OCI-LY1 (cell line): ENCODE results near the gene PCLO.

ENCODE experiments used
- H2AFZ ChIP-seq: fragments of 200-600 bp; sonication (generic), shearing (Covaris generic); 2 replicates; pipeline ENCODE4 v1.6.0; 2014; ENCODE audit warnings: antibody characterized with exemption, mild to moderate bottlenecking, low read length
- H3F3A ChIP-seq: fragments of 200-600 bp; sonication (generic), shearing (Covaris generic); 2 replicates; pipeline ENCODE4 v1.6.0; 2014; ENCODE audit warnings: mild to moderate bottlenecking, antibody characterized with exemption, low read length, moderate library complexity; ENCODE audit not compliant: insufficient read depth
- H3K27ac ChIP-seq: fragments of 200-600 bp; sonication (generic); 2 replicates; pipeline ENCODE4 v1.5.1; 2014; ENCODE audit warnings: low read length, mixed run types, mild to moderate bottlenecking, low read depth; ENCODE audit not compliant: poor library complexity, severe bottlenecking
- H3K27me3 ChIP-seq: fragments of 200-600 bp; sonication (generic); 2 replicates; pipeline ENCODE4 v1.6.0; 2014; ENCODE audit warnings: antibody characterized with exemption, mild to moderate bottlenecking, low read length, moderate library complexity; ENCODE audit not compliant: insufficient read depth
- H3K36me3 ChIP-seq: fragments of 200-600 bp; sonication (generic); 2 replicates; pipeline ENCODE4 v1.6.1; 2014; ENCODE audit warnings: mild to moderate bottlenecking, antibody characterized with exemption, low read length, moderate library complexity, mixed read lengths; ENCODE audit not compliant: insufficient read depth
- H3K4me1 ChIP-seq: fragments of 200-600 bp; sonication (generic); 2 replicates; pipeline ENCODE4 v1.5.1; 2014; ENCODE audit warnings: mild to moderate bottlenecking, low read length, moderate library complexity; ENCODE audit not compliant: insufficient read depth, severe bottlenecking
- H3K4me2 ChIP-seq: fragments of 200-600 bp; sonication (generic), shearing (Covaris generic); 2 replicates; pipeline ENCODE4 v1.6.1; 2014; ENCODE audit warnings: low read length
- H3K4me3 ChIP-seq: fragments of 200-600 bp; sonication (generic); 2 replicates; pipeline ENCODE4 v1.5.1; 2014; ENCODE audit warnings: low read length, low read depth, mild to moderate bottlenecking, mixed read lengths; ENCODE audit not compliant: poor library complexity, severe bottlenecking
- H3K79me2 ChIP-seq: fragments of 200-600 bp; shearing (Covaris generic); 2 replicates; pipeline ENCODE4 v1.6.1; 2016; ENCODE audit warnings: mixed run types, low read length, mixed read lengths; ENCODE audit not compliant: insufficient read depth
- H3K9ac ChIP-seq: fragments of 200-600 bp; sonication (generic), shearing (Covaris generic); 2 replicates; pipeline ENCODE4 v1.6.1; 2014; ENCODE audit warnings: mild to moderate bottlenecking, low read length, mixed read lengths
- H3K9me2 ChIP-seq: fragments of 200-600 bp; sonication (generic), shearing (Covaris generic); 2 replicates; pipeline ENCODE4 v1.6.1; 2014; ENCODE audit warnings: low read depth, mild to moderate bottlenecking, low read length, mixed read lengths
- H3K9me3 ChIP-seq: fragments of 200-600 bp; shearing (Covaris generic); 2 replicates; pipeline ENCODE4 v1.6.1; 2014; ENCODE audit warnings: low read length, mixed read lengths
- H4K20me1 ChIP-seq: fragments of 200-600 bp; sonication (generic), shearing (Covaris generic); 2 replicates; pipeline ENCODE4 v1.6.0; 2016; ENCODE audit warnings: mild to moderate bottlenecking, low read length; ENCODE audit not compliant: insufficient read depth
- EZH2 ChIP-seq: fragments of 200-600 bp; sonication (generic), shearing (Covaris generic); IDR thresholded peaks from 2 replicates; pipeline ENCODE4 v1.8.0; 2017; ENCODE audit warnings: borderline replicate concordance, mixed run types, mild to moderate bottlenecking, antibody characterized with exemption, low read length, moderate library complexity, mixed read lengths
- TF ChIP-seq, protein P1 (sequence below): fragments of 200-600 bp; sonication (generic), shearing (Covaris generic); IDR thresholded peaks from 2 replicates; pipeline ENCODE4 v1.5.1; 2017; ENCODE audit warnings: mild to moderate bottlenecking, antibody characterized with exemption, low read length, moderate library complexity, mixed read lengths

Gene PCLO

DNA sequence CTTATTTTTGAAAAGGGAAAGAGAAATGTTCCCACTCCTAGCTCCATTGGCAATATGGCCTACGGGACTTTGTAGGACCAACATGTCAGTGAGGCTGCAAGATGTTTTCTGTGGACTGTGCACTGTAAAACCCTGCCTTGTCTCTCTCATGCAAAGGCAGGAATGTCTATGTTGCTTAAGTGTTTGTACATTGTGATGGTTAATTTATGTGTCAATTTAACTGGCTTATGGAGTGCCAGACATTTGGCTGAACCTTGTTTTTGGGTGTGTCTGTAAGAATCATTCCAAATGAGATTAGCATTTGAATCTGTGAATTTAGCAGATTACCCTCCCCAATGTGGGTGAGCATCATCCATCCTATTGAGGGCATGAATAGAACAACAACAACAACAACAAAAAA, 4.1 kb upstream of the PCLO start:
- no peaks in the 10 kb centered on the region for H3K27me3 ChIP-seq
- no peaks in the 10 kb centered on the region for H3K9me3 ChIP-seq
- no peak overlapping the region for H3K4me2 ChIP-seq
- no peak overlapping the region for H3K27ac ChIP-seq
- H3K79me2 ChIP-seq = no peaks in the 10 kb centered on the region
- H3K9me2 ChIP-seq = 0 out of 2 replicates have a peak, but pooled peaks cover 2% of the 10 kb centered on the region
- H3K4me1 ChIP-seq = no peaks in the 10 kb centered on the region
- no peak overlapping the region for H3K9ac ChIP-seq
- H3K4me3 ChIP-seq = no peak overlapping the region
- TF ChIP-seq EZH2 = no peak
- TF ChIP-seq, protein P1, sequence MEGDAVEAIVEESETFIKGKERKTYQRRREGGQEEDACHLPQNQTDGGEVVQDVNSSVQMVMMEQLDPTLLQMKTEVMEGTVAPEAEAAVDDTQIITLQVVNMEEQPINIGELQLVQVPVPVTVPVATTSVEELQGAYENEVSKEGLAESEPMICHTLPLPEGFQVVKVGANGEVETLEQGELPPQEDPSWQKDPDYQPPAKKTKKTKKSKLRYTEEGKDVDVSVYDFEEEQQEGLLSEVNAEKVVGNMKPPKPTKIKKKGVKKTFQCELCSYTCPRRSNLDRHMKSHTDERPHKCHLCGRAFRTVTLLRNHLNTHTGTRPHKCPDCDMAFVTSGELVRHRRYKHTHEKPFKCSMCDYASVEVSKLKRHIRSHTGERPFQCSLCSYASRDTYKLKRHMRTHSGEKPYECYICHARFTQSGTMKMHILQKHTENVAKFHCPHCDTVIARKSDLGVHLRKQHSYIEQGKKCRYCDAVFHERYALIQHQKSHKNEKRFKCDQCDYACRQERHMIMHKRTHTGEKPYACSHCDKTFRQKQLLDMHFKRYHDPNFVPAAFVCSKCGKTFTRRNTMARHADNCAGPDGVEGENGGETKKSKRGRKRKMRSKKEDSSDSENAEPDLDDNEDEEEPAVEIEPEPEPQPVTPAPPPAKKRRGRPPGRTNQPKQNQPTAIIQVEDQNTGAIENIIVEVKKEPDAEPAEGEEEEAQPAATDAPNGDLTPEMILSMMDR = no peak
- H3F3A ChIP-seq = no peaks in the 10 kb centered on the region
- H2AFZ ChIP-seq = no peak overlapping the region
- H3K36me3 ChIP-seq = no peaks in the 10 kb centered on the region
- no peaks in the 10 kb centered on the region for H4K20me1 ChIP-seq

DNA sequence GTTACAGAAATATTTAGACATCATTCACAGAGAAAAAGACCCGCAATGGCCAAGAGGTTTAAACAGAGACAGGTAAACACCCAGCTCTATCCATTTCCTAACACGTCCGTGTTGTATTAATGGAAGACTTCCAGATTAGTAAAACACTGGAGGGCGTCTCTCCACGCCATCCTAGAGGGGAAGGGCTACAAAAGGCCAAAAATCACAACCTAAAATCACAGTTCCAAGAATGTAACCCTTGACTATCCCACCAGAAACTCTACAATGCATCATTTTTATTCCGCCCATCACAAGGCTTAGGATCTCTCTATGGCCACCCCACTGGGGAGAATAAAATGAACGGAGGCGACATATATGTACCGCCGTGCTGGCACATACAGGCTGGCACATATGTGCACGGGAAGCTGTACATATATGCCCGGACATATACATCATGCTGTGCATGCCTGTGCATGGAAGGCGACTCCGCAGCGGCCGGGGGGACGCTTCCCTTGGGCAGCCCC, 734 bp downstream of the PCLO start:
- no peak overlapping the region for H3K27ac ChIP-seq
- H3F3A ChIP-seq = no peaks in the 10 kb centered on the region
- no peaks in the 10 kb centered on the region for H3K9me3 ChIP-seq
- no peaks in the 10 kb centered on the region for H3K4me1 ChIP-seq
- no peak overlapping the region for H3K9ac ChIP-seq
- no peaks in the 10 kb centered on the region for H3K36me3 ChIP-seq
- H3K27me3 ChIP-seq = no peaks in the 10 kb centered on the region
- no peak overlapping the region for H3K4me2 ChIP-seq
- no peak overlapping the region for H2AFZ ChIP-seq
- no peak overlapping the region for H3K4me3 ChIP-seq
- TF ChIP-seq EZH2 = no peak
- TF ChIP-seq, protein P1 = no peak
- H4K20me1 ChIP-seq = no peaks in the 10 kb centered on the region
- H3K79me2 ChIP-seq = no peaks in the 10 kb centered on the region
- H3K9me2 ChIP-seq = no peaks in the 10 kb centered on the region

GRCh38 chr7:83161186-83161585, 1.5 kb downstream of the PCLO start:
- no peaks in the 10 kb centered on the region for H3F3A ChIP-seq
- no peak for TF ChIP-seq EZH2
- TF ChIP-seq, protein P1 = no peak
- no peak overlapping the region for H3K27ac ChIP-seq
- no peaks in the 10 kb centered on the region for H3K79me2 ChIP-seq
- H3K27me3 ChIP-seq = no peaks in the 10 kb centered on the region
- H3K4me2 ChIP-seq = no peak overlapping the region
- no peak overlapping the region for H2AFZ ChIP-seq
- no peaks in the 10 kb centered on the region for H3K36me3 ChIP-seq
- no peaks in the 10 kb centered on the region for H3K9me3 ChIP-seq
- H3K4me1 ChIP-seq = no peaks in the 10 kb centered on the region
- no peak overlapping the region for H3K9ac ChIP-seq
- H4K20me1 ChIP-seq = no peaks in the 10 kb centered on the region
- no peaks in the 10 kb centered on the region for H3K9me2 ChIP-seq
- no peak overlapping the region for H3K4me3 ChIP-seq
